GM21526 (cell line): ENCODE results near the gene DPP6.
"Not testable (repeated sequence)": the region's sequence is repeated elsewhere in the genome, so short reads cannot be mapped to it uniquely, and the experiment has no call there.

Source experiments
- ATAC-seq: cut with Tn5 transposase; IDR thresholded peaks from one replicate; pipeline ENCODE4 v1.9.1; 2021; ENCODE audit warnings: moderate library complexity; ENCODE audit not compliant: unreplicated experiment, low FRiP score

DPP6 gene

GRCh38 chr7:154071833-154072232 is 19.6 kb downstream of the DPP6 start:
- ATAC-seq = not testable (repeated sequence)

- not testable (repeated sequence) for ATAC-seq
Observed at GRCh38 chr7:154072395-154073181, 20.4 kb downstream of the DPP6 start.

GRCh38 chr7:154078523-154078922 is 26.3 kb downstream of the DPP6 start:
- ATAC-seq = not testable (repeated sequence)

GRCh38 chr7:154080249-154080648 is 28.1 kb downstream of the DPP6 start:
- not testable (repeated sequence) for ATAC-seq

GRCh38 chr7:154087037-154087725 is 35.0 kb downstream of the DPP6 start:
- ATAC-seq = not testable (repeated sequence)

- ATAC-seq = not testable (repeated sequence)
Observed at GRCh38 chr7:154092093-154092492, 39.9 kb downstream of the DPP6 start.

- not testable (repeated sequence) for ATAC-seq
Observed at GRCh38 chr7:154095201-154095600, 43.0 kb downstream of the DPP6 start.

GRCh38 chr7:154105063-154105462 is 52.9 kb downstream of the DPP6 start:
- ATAC-seq = not testable (repeated sequence)

GRCh38 chr7:154109615-154110014 is 57.4 kb downstream of the DPP6 start:
- not testable (repeated sequence) for ATAC-seq

- ATAC-seq = not testable (repeated sequence)
Observed at GRCh38 chr7:154113732-154114351, 61.6 kb downstream of the DPP6 start.

- ATAC-seq = not testable (repeated sequence)
Observed at GRCh38 chr7:154117411-154118390, 65.5 kb downstream of the DPP6 start.

GRCh38 chr7:154120825-154121224 is 68.6 kb downstream of the DPP6 start:
- not testable (repeated sequence) for ATAC-seq

GRCh38 chr7:154122720-154123119 is 70.5 kb downstream of the DPP6 start:
- not testable (repeated sequence) for ATAC-seq

GRCh38 chr7:154123397-154123796 is 71.2 kb downstream of the DPP6 start:
- not testable (repeated sequence) for ATAC-seq

- not testable (repeated sequence) for ATAC-seq
Observed at GRCh38 chr7:154129142-154129541, 76.9 kb downstream of the DPP6 start.

- ATAC-seq = not testable (repeated sequence)
Observed at GRCh38 chr7:154132617-154133016, 80.4 kb downstream of the DPP6 start.

GRCh38 chr7:154133703-154134277 is 81.6 kb downstream of the DPP6 start:
- ATAC-seq = not testable (repeated sequence)

GRCh38 chr7:154134698-154135097 is 82.5 kb downstream of the DPP6 start:
- not testable (repeated sequence) for ATAC-seq

GRCh38 chr7:154135646-154136045 is 83.4 kb downstream of the DPP6 start:
- not testable (repeated sequence) for ATAC-seq
